SU-DHL-6 (cell line): ENCODE data around the gene EPB41.
"Not testable (repeated sequence)": the region's sequence is repeated elsewhere in the genome, so short reads cannot be mapped to it uniquely, and the experiment has no call there.

Experiments used
- H2AFZ ChIP-seq: fragments of 200-600 bp; sonication (generic); 2 replicates; pipeline ENCODE4 v1.6.1; 2014; ENCODE audit warnings: low read depth, mild to moderate bottlenecking, moderate library complexity, mixed read lengths, antibody characterized with exemption, low read length; ENCODE audit not compliant: severe bottlenecking
- H3F3A ChIP-seq: fragments of 200-600 bp; shearing (Covaris generic); 2 replicates; pipeline ENCODE4 v1.6.0; 2016; ENCODE audit warnings: antibody characterized with exemption, mild to moderate bottlenecking; ENCODE audit not compliant: insufficient read depth
- H3K27ac ChIP-seq: fragments of 200-600 bp; sonication (generic); 2 replicates; pipeline ENCODE4 v1.5.1; 2016; ENCODE audit warnings: low read depth, mild to moderate bottlenecking, low read length, moderate library complexity, mixed read lengths
- H3K27me3 ChIP-seq: fragments of 200-600 bp; sonication (generic), shearing (Covaris generic); 2 replicates; pipeline ENCODE4 v1.6.0; 2014; ENCODE audit warnings: mild to moderate bottlenecking, low read length
- H3K36me3 ChIP-seq: fragments of 200-600 bp; sonication (generic); 2 replicates; pipeline ENCODE4 v1.6.1; 2014; ENCODE audit warnings: mild to moderate bottlenecking, low read length, mixed read lengths
- H3K4me2 ChIP-seq: fragments of 300-600, 200-600 bp; shearing (Covaris generic), sonication (generic); 2 replicates; pipeline ENCODE4 v1.6.0; 2014; ENCODE audit warnings: low read length, low read depth, mild to moderate bottlenecking; ENCODE audit not compliant: poor library complexity, severe bottlenecking
- H3K4me3 ChIP-seq: fragments of 200-600 bp; sonication (generic); 2 replicates; pipeline ENCODE4 v1.5.1; 2014; ENCODE audit warnings: antibody characterized with exemption, low read length, mild to moderate bottlenecking, mixed read lengths; ENCODE audit not compliant: insufficient read depth, poor library complexity, severe bottlenecking
- H3K79me2 ChIP-seq: fragments of 200-600 bp; sonication (generic); 2 replicates; pipeline ENCODE4 v1.6.1; 2014; ENCODE audit warnings: mild to moderate bottlenecking, low read length, moderate library complexity; ENCODE audit not compliant: insufficient read depth
- H3K9ac ChIP-seq: fragments of 200-600 bp; sonication (generic); 2 replicates; pipeline ENCODE4 v1.7.0; 2014; ENCODE audit warnings: mild to moderate bottlenecking, low read length
- H3K9me2 ChIP-seq: fragments of 200-600 bp; sonication (generic); replicated peaks from 2 replicates; pipeline ENCODE4 v1.6.1; 2014; ENCODE audit warnings: low read length; ENCODE audit not compliant: insufficient read depth
- H3K9me3 ChIP-seq: fragments of 200-600 bp; sonication (generic); 2 replicates; pipeline ENCODE4 v1.6.1; 2014; ENCODE audit warnings: low read length, mixed read lengths; ENCODE audit not compliant: insufficient read depth
- H4K20me1 ChIP-seq: fragments of 200-600 bp; sonication (generic); 2 replicates; pipeline ENCODE4 v1.6.1; 2014; ENCODE audit warnings: low read depth, mild to moderate bottlenecking, antibody characterized with exemption, low read length, moderate library complexity, mixed read lengths
- CTCF ChIP-seq: fragments of 200-600 bp; sonication (generic); IDR thresholded peaks from one replicate; pipeline ENCODE4 v1.5.1; 2017; ENCODE audit warnings: antibody characterized with exemption, mild to moderate bottlenecking, low read length, moderate library complexity; ENCODE audit not compliant: insufficient read depth, poor library complexity, severe bottlenecking
- EZH2phosphoT487 ChIP-seq: fragments of 200-600 bp; sonication (generic), shearing (Covaris generic); conservative IDR thresholded peaks from 2 replicates; pipeline ENCODE4 v1.6.1; 2018; ENCODE audit warnings: mild to moderate bottlenecking, antibody characterized with exemption, low read length, moderate library complexity, mixed read lengths

Gene EPB41

GRCh38 chr1:29083317-29084195, 169.2 kb downstream of the EPB41 start:
- Histone ChIP-seq H3K79me2 (no peaks in the 10 kb centered on the region), H2AFZ (no peak overlapping the region), H3K36me3 (no peaks in the 10 kb centered on the region), H4K20me1 (no peaks in the 10 kb centered on the region), H3K9me3 (no peaks in the 10 kb centered on the region), H3K4me2 (no peak overlapping the region), H3K27ac (no peak overlapping the region), H3K9ac (no peak overlapping the region), H3K27me3 (no peaks in the 10 kb centered on the region), H3K4me3 (no peak overlapping the region), H3K9me2 (no peaks in the 10 kb centered on the region), H3F3A (no peaks in the 10 kb centered on the region)
- no peak for TF ChIP-seq EZH2phosphoT487

- TF ChIP-seq EZH2phosphoT487 (no peak), CTCF (no peak)
- no peaks in the 10 kb centered on the region for H3K79me2 ChIP-seq
- no peaks in the 10 kb centered on the region for H3F3A ChIP-seq
- no peaks in the 10 kb centered on the region for H3K27me3 ChIP-seq
- no peak overlapping the region for H2AFZ ChIP-seq
- H3K4me3 ChIP-seq, result no peak overlapping the region
- H3K4me2 ChIP-seq, result no peak overlapping the region
- no peaks in the 10 kb centered on the region for H3K9me2 ChIP-seq
- H3K27ac ChIP-seq, result no peak overlapping the region
- H4K20me1 ChIP-seq, result no peaks in the 10 kb centered on the region
- H3K9ac ChIP-seq, result no peak overlapping the region
- no peaks in the 10 kb centered on the region for H3K36me3 ChIP-seq
- H3K9me3 ChIP-seq, result no peaks in the 10 kb centered on the region
These were observed 169.8 kb downstream of the EPB41 start for GRCh38 chr1:29084196-29084521.

GRCh38 chr1:29090937-29091618, 176.7 kb downstream of the EPB41 start:
- Histone ChIP-seq H2AFZ (no peak overlapping the region), H3K79me2 (no peaks in the 10 kb centered on the region), H3K9me3 (no peaks in the 10 kb centered on the region), H3K9ac (no peak overlapping the region), H3K36me3 (peaks cover 3% of the 10 kb centered on the region; the same call in 1 of the 2 replicates), H3K4me3 (no peak overlapping the region), H3K27me3 (no peaks in the 10 kb centered on the region), H3F3A (no peaks in the 10 kb centered on the region), H4K20me1 (no peaks in the 10 kb centered on the region), H3K9me2 (no peaks in the 10 kb centered on the region), H3K4me2 (no peak overlapping the region), H3K27ac (no peak overlapping the region)
- TF ChIP-seq CTCF (no peak), EZH2phosphoT487 (no peak)

- not testable (repeated sequence) for H3K36me3 ChIP-seq, H3K9me3 ChIP-seq, H3K4me2 ChIP-seq, H3K9ac ChIP-seq, H3K9me2 ChIP-seq, H3F3A ChIP-seq, H2AFZ ChIP-seq, H3K27ac ChIP-seq, H4K20me1 ChIP-seq, H3K4me3 ChIP-seq, H3K79me2 ChIP-seq, H3K27me3 ChIP-seq
These were observed 178.3 kb downstream of the EPB41 start for GRCh38 chr1:29092704-29093103.
